ENCODE results near the gene OTUB2. TPM values are rescaled to one million over a fixed set of nuclear protein-coding genes. Genes with fewer than 3 reads are reported as not detected.

The OTUB2 gene
- total and polyA plus RNA-seq, 4 donors, result 0.28 to 0.92 (median 0.63) TPM

- Histone ChIP-seq H3K4me1 (ENCODE audit: control insufficient read depth in 4 of 4, insufficient read depth in 4 of 4, low read length in 3 of 4) (no peaks in the 10 kb centered on the region), H3K36me3 (ENCODE audit: control insufficient read depth in 4 of 4, insufficient read depth in 3 of 4, low read depth in 1 of 4, low read length in 3 of 4) (no peaks in the 10 kb centered on the region), H3K27me3 (ENCODE audit: control insufficient read depth in 4 of 4, insufficient read depth in 4 of 4, low read length in 3 of 4) (no peaks in the 10 kb centered on the region), H3K9ac (ENCODE audit: low read depth in 1 of 2, low read length in 2 of 2) (no peak overlapping the region), H3K9me3 (ENCODE audit: control insufficient read depth in 4 of 4, low read length in 3 of 4) (no peaks in the 10 kb centered on the region), H3K4me3 (ENCODE audit: low read depth in 1 of 3, low read length in 3 of 3) (no peak overlapping the region), H3K27ac (ENCODE audit: low read depth in 1 of 2, low read length in 2 of 2) (no peak overlapping the region)
- DNase-seq (ENCODE audit: low spot score), result no peak
- TF ChIP-seq NR2F2 (IDR thresholded peaks at IDR 0.05) (no peak), RXRA (IDR thresholded peaks at IDR 0.05) (no peak), EGR1 (IDR thresholded peaks at IDR 0.05; ENCODE audit: low read depth in 2 of 2) (no peak), HNF4A (conservative IDR thresholded peaks at IDR 0.05) (no peak), RAD21 (IDR thresholded peaks at IDR 0.05) (no peak), REST (IDR thresholded peaks at IDR 0.05) (no peak), FOXA1 (IDR thresholded peaks at IDR 0.05) (no peak), MAX (IDR thresholded peaks at IDR 0.05) (no peak), HNF4G (IDR thresholded peaks at IDR 0.05) (no peak), ATF3 (IDR thresholded peaks at IDR 0.05) (no peak), YY1 (IDR thresholded peaks at IDR 0.05) (no peak), GABPA (IDR thresholded peaks at IDR 0.05 in 1 of 2, conservative IDR thresholded peaks at IDR 0.05 in 1 of 2) (no peak), CTCF (IDR thresholded peaks at IDR 0.05; ENCODE audit: low read depth, low read length, missing input control) (no peak), JUND (IDR thresholded peaks at IDR 0.05) (no peak)
- WGBS, result 53% methylated on average over 8 of the region's 8 CpGs
Observed at GRCh38 chr14:93996130-93996695, 29.9 kb upstream of the OTUB2 start.

DNA sequence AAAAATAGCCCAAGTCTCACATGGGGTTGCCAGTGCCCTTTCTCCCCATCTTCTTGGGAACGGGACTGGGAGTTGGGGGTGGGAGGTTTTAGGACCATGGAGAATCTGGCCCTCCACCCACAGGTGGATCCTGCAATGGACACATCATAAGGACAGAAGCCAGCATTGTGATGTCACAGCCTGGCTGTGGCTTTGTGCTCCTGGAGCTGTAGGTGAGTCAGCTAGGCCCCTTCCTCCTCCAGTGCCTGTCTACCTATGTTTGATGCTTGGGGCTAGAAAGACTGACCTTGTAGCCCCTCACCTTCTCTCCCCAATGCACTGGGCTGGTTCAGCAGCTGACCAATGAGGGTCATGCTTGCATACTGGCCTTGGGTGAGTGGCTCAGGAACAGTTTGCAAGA is 29.1 kb upstream of the OTUB2 start, which contains the start of gene CCDC197:
TSS of gene CCDC197 (plus strand) at position 220 of the 400 bp plus-strand sequence. CDS start 831 bp downstream, outside the sequence.
- no peaks in the 10 kb centered on the region for H3K4me1 ChIP-seq (ENCODE audit: control insufficient read depth in 4 of 4, insufficient read depth in 4 of 4, low read length in 3 of 4)
- H3K27ac ChIP-seq (ENCODE audit: low read depth in 1 of 2, low read length in 2 of 2), result no peak within 1 kb of the TSS
- no peaks in the 10 kb centered on the region for H3K36me3 ChIP-seq (ENCODE audit: control insufficient read depth in 4 of 4, insufficient read depth in 3 of 4, low read depth in 1 of 4, low read length in 3 of 4)
- H3K27me3 ChIP-seq (ENCODE audit: control insufficient read depth in 4 of 4, insufficient read depth in 4 of 4, low read length in 3 of 4), result no peaks in the 10 kb centered on the region
- 58% methylated on average over 1 of the region's 1 CpG for WGBS
- no peak within 1 kb of the TSS for H3K9ac ChIP-seq (ENCODE audit: low read depth in 1 of 2, low read length in 2 of 2)
- TF ChIP-seq HNF4G (IDR thresholded peaks at IDR 0.05) (no peak), YY1 (IDR thresholded peaks at IDR 0.05) (no peak), RXRA (IDR thresholded peaks at IDR 0.05) (no peak), JUND (IDR thresholded peaks at IDR 0.05) (no peak), FOXA1 (IDR thresholded peaks at IDR 0.05) (no peak)
- H3K9me3 ChIP-seq (ENCODE audit: control insufficient read depth in 4 of 4, low read length in 3 of 4), result no peaks in the 10 kb centered on the region
- no peak for DNase-seq (ENCODE audit: low spot score)
- no peak within 1 kb of the TSS for H3K4me3 ChIP-seq (ENCODE audit: low read depth in 1 of 3, low read length in 3 of 3)
